Activated CD8-positive, alpha-beta T cell treated with anti-CD3 and anti-CD28 coated beads for 36 hours (primary cell): ENCODE measurements around the gene TMEM131. TPM values are rescaled to one million over a fixed set of nuclear protein-coding genes. Genes with fewer than 3 reads are reported as not detected.

Source experiments
- ATAC-seq: fragments of 200-7000 bp; cut with Tn5 transposase; one replicate; pipeline ENCODE4 v1.10.0; 2021; ENCODE audit warnings: mild to moderate bottlenecking, moderate library complexity
- CTCF ChIA-PET: fragments of 350-600 bp; sonication (Branson Sonifier 250); formaldehyde crosslinking; loops from one replicate; lab custom pipeline; 2021; ENCODE audit warnings: antibody characterized with exemption; lab: Charles Lee
- POLR2A ChIA-PET: fragments of 350-600 bp; sonication (Branson Sonifier 250); formaldehyde crosslinking; loops from one replicate; lab custom pipeline; 2021; ENCODE audit warnings: antibody characterized with exemption; lab: Charles Lee
- DNase-seq: peaks from one replicate; pipeline ENCODE4 v3.0.0-alpha.2; 2020
- H3K27ac Mint-ChIP-seq: one replicate; pipeline ENCODE4 v1.8.0; 2021; ENCODE audit warnings: mild to moderate bottlenecking, mixed read lengths
- H3K27me3 Mint-ChIP-seq: one replicate; pipeline ENCODE4 v1.8.0; 2021; ENCODE audit warnings: mixed read lengths
- H3K36me3 Mint-ChIP-seq: one replicate; pipeline ENCODE4 v1.8.0; 2021; ENCODE audit warnings: low read depth, mixed read lengths
- H3K4me1 Mint-ChIP-seq: one replicate; pipeline ENCODE4 v1.8.0; 2021; ENCODE audit warnings: low read depth, mixed read lengths
- H3K4me3 Mint-ChIP-seq: one replicate; pipeline ENCODE4 v1.8.0; 2021; ENCODE audit warnings: mild to moderate bottlenecking, moderate library complexity, mixed read lengths
- H3K9me3 Mint-ChIP-seq: one replicate; pipeline ENCODE4 v1.8.0; 2021; ENCODE audit warnings: mixed read lengths
- CTCF ChIP-seq: fragments of 200-600 bp; IDR thresholded peaks from one replicate; pipeline ENCODE4 v1.8.0; 2022; ENCODE audit warnings: antibody characterized with exemption, mild to moderate bottlenecking
- intact Hi-C: fragments of 100-400 bp; cut with micrococcal nuclease; formaldehyde crosslinking; loops from one replicate; pipeline ENCODE4 v1.10.0; 2022
- total RNA-seq, 2 experiments: library from RNA; stranded (reverse); gene quantifications; one replicate each; pipeline ENCODE4 v1.2.3, GENCODE V29; 2021

The TMEM131 gene
- total RNA-seq, 2 experiments from 2014 or later: 24.2 to 27.4 TPM

- TF ChIP-seq CTCF: no peak
- Mint-ChIP-seq H3K4me1 (no peaks in the 10 kb centered on the region), H3K4me3 (no peak overlapping the region), H3K27me3 (no peaks in the 10 kb centered on the region), H3K36me3 (peaks cover 5% of the 10 kb centered on the region), H3K9me3 (no peaks in the 10 kb centered on the region), H3K27ac (no peak overlapping the region)
- intact Hi-C loops: no loop called here
- ATAC-seq (no peak), DNase-seq (no peak)
- POLR2A ChIA-PET: no interaction called here
- CTCF ChIA-PET: no interaction called here
Measured at GRCh38 chr2:97784953-97785352, 210.8 kb downstream of the TMEM131 start.

DNA sequence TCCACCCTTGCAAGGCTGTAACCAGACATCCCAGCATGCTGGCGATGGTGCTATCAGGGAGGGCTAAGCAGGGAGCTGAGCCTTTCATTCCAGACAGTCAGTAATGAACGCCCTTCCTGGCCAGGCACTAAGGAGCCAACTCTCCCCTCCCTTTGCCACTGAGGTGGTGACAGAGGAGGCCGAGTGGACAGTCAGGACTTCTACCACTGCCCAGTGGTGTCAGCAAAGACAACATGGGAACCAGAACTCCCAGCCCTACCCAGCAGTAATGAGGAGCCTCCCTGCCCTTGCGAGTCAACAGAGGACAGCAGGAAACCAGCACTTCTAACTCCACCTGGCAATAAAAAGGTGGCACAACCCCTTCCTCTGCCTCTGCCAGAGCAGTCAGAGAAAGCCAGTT is 213.8 kb downstream of the TMEM131 start:
- no peak for ATAC-seq
- Mint-ChIP-seq H3K9me3 (no peaks in the 10 kb centered on the region), H3K4me3 (no peak overlapping the region), H3K27ac (no peak overlapping the region), H3K36me3 (peaks cover 4% of the 10 kb centered on the region), H3K4me1 (no peaks in the 10 kb centered on the region), H3K27me3 (no peaks in the 10 kb centered on the region)
- intact Hi-C loops: no loop called here
- ChIA-PET POLR2A (no interaction called here), CTCF (no interaction called here)
- DNase-seq: no peak
- TF ChIP-seq CTCF: no peak

GRCh38 chr2:97779141-97779540 is 216.6 kb downstream of the TMEM131 start:
- no peak overlapping the region for H3K27ac Mint-ChIP-seq
- H3K27me3 Mint-ChIP-seq: no peaks in the 10 kb centered on the region
- ATAC-seq (no peak), DNase-seq (no peak)
- H3K4me1 Mint-ChIP-seq: no peaks in the 10 kb centered on the region
- H3K9me3 Mint-ChIP-seq: no peaks in the 10 kb centered on the region
- TF ChIP-seq CTCF: no peak
- CTCF ChIA-PET: interaction anchor here (1.5 kb wide), 1 partner anchor 70 kb away, joined by 3 read pairs; no protein-coding TSS in a partner anchor
- POLR2A ChIA-PET: no interaction called here
- intact Hi-C loops: no loop called here
- no peak overlapping the region for H3K4me3 Mint-ChIP-seq
- peaks cover 5% of the 10 kb centered on the region for H3K36me3 Mint-ChIP-seq

- no peak overlapping the region for H3K4me3 Mint-ChIP-seq
- CTCF ChIA-PET: interaction anchor here (0.9 to 2.0 kb wide), 5 partner anchors 8 to 77 kb away, joined by 3 to 8 read pairs (median 4); no protein-coding TSS in a partner anchor
- POLR2A ChIA-PET: no interaction called here
Measured at GRCh38 chr2:97775074-97775473, 220.7 kb downstream of the TMEM131 start.

GRCh38 chr2:97774425-97774824 is 221.3 kb downstream of the TMEM131 start:
- intact Hi-C loops: no loop called here
- Mint-ChIP-seq H3K36me3 (peaks cover 7% of the 10 kb centered on the region), H3K4me3 (no peak overlapping the region), H3K4me1 (no peaks in the 10 kb centered on the region), H3K27ac (no peak overlapping the region), H3K27me3 (no peaks in the 10 kb centered on the region), H3K9me3 (no peaks in the 10 kb centered on the region)
- DNase-seq (no peak), ATAC-seq (peak; percentile 37)
- ChIA-PET CTCF (interaction anchor here (0.8 to 1.7 kb wide), 7 partner anchors 12 to 611 kb away, joined by 3 to 8 read pairs (median 4); no protein-coding TSS in a partner anchor), POLR2A (interaction anchor here (0.5 to 0.8 kb wide), 2 partner anchors 19 to 1192 kb away, joined by 3 read pairs; no protein-coding TSS in a partner anchor)
- TF ChIP-seq CTCF: no peak

More at GRCh38 chr2:97775074-97775473, 220.7 kb downstream of the TMEM131 start:
- ATAC-seq (no peak), DNase-seq (no peak)
- H3K27ac Mint-ChIP-seq: no peak overlapping the region
- no peaks in the 10 kb centered on the region for H3K9me3 Mint-ChIP-seq
- H3K36me3 Mint-ChIP-seq: peaks cover 7% of the 10 kb centered on the region
- no peaks in the 10 kb centered on the region for H3K4me1 Mint-ChIP-seq
- intact Hi-C loops: no loop called here
- no peaks in the 10 kb centered on the region for H3K27me3 Mint-ChIP-seq
- TF ChIP-seq CTCF: no peak
